OCI-LY3 (cell line): ENCODE data around the gene MROH2B.

Experiments used
- CTCF ChIP-seq: fragments of 200-600, 300-600 bp; sonication (generic); IDR thresholded peaks from 2 replicates; pipeline ENCODE4 v1.5.1; 2014; ENCODE audit warnings: antibody characterized with exemption, low read length, low read depth
- EZH2phosphoT487 ChIP-seq: fragments of 200-600 bp; shearing (Covaris generic); IDR thresholded peaks from 2 replicates; pipeline ENCODE4 v1.6.1; 2018; ENCODE audit warnings: antibody characterized with exemption, mixed run types, low read depth

- TF ChIP-seq CTCF (peak; percentile 36), EZH2phosphoT487 (no peak)
These were observed 108.8 kb downstream of the MROH2B start for GRCh38 chr5:40962207-40962955.
